GM12878 (cell line): ENCODE data around the gene LETM1. TPM values are rescaled to one million over a fixed set of nuclear protein-coding genes. Genes with fewer than 3 reads are reported as not detected.

ENCODE experiments used
- ATAC-seq: fragments of 200-7000 bp; cut with Tn5 transposase; 3 replicates; pipeline ENCODE4 v1.9.1; 2020; ENCODE audit warnings: mild to moderate bottlenecking, moderate library complexity
- BruUV-seq: library from RNA; stranded (reverse); fragments of 400-500 nt; replicated peaks from 2 replicates; lab custom pipeline; 2021; lab: Mats Ljungman, UMichigan
- CTCF ChIA-PET: fragments of 300-600 bp; sonication (Branson Sonifier 250); formaldehyde crosslinking; extraction: SDS; loops from one replicate; lab custom pipeline; 2021; ENCODE audit warnings: inconsistent platforms; lab: Yijun Ruan, JAX
- POLR2A ChIA-PET: fragments of 350-600 bp; formaldehyde crosslinking; extraction: SDS; loops from one replicate; lab custom pipeline; 2021; ENCODE audit warnings: inconsistent platforms; lab: Charles Lee
- RAD21 ChIA-PET: fragments of 300-600 bp; sonication (Branson Sonifier 250); formaldehyde crosslinking; loops from one replicate; lab custom pipeline; 2023; ENCODE audit warnings: antibody characterized with exemption; ENCODE audit not compliant: unreplicated experiment; lab: Charles Lee
- SMC1A ChIA-PET: fragments of 300-600 bp; sonication (Branson Sonifier 250); formaldehyde crosslinking; loops from one replicate; lab custom pipeline; 2023; ENCODE audit not compliant: unreplicated experiment, uncharacterized antibody; lab: Charles Lee
- DNase-seq: peaks from one replicate; pipeline ENCODE4 v3.0.0-alpha.2; 2011; ENCODE audit warnings: low read depth, low spot score
- FAIRE-seq: peaks from 3 replicates; lab custom pipeline; 2011; peaks lifted over from hg19 to GRCh38; lab: Jason Lieb, UNC
- H2AFZ ChIP-seq: 2 replicates; pipeline ENCODE4 v1.6.0; 2011; ENCODE audit warnings: low read depth, low read length, control low read depth; ENCODE audit not compliant: control insufficient read depth
- H3K27ac ChIP-seq: 2 replicates; pipeline ENCODE4 v1.5.1; 2011; ENCODE audit warnings: control low read depth; ENCODE audit not compliant: control insufficient read depth, insufficient read depth
- H3K27me3 ChIP-seq, 2 experiments: replicated peaks in 1 of 2; 2 replicates each; pipeline versions ENCODE4 v1.6.0 to v1.6.1; 2011; ENCODE audit warnings: low read length in 1 of 2; ENCODE audit not compliant: control insufficient read depth in 2 of 2, insufficient read depth in 2 of 2
- H3K36me3 ChIP-seq, 2 experiments: 2 replicates each; pipeline ENCODE4 v1.5.1; 2011; ENCODE audit warnings: low read length in 1 of 2; ENCODE audit not compliant: control insufficient read depth in 2 of 2, insufficient read depth in 2 of 2
- H3K4me1 ChIP-seq: 2 replicates; pipeline ENCODE4 v1.6.1; 2011; ENCODE audit warnings: mild to moderate bottlenecking, low read length, moderate library complexity, mixed read lengths; ENCODE audit not compliant: control insufficient read depth, insufficient read depth
- H3K4me2 ChIP-seq: 2 replicates; pipeline ENCODE4 v1.6.0; 2011; ENCODE audit warnings: control low read depth; ENCODE audit not compliant: control insufficient read depth, insufficient read depth
- H3K4me3 ChIP-seq: fragments of 200-600 bp; sonication (generic); 2 replicates; pipeline ENCODE4 v1.5.1; 2016
- H3K79me2 ChIP-seq: 2 replicates; pipeline ENCODE4 v1.6.0; 2011; ENCODE audit warnings: low read length; ENCODE audit not compliant: control insufficient read depth, insufficient read depth
- H3K9ac ChIP-seq: 2 replicates; pipeline ENCODE4 v1.8.0; 2011; ENCODE audit warnings: low read length, control low read depth, mixed read lengths; ENCODE audit not compliant: control insufficient read depth, insufficient read depth
- H3K9me3 ChIP-seq: replicated peaks from 3 replicates; pipeline ENCODE4 v1.5.1; 2011; ENCODE audit warnings: mild to moderate bottlenecking, low read length; ENCODE audit not compliant: control insufficient read depth, insufficient read depth
- H4K20me1 ChIP-seq: 2 replicates; pipeline ENCODE4 v1.6.0; 2011; ENCODE audit not compliant: control insufficient read depth, insufficient read depth
- EGR1 ChIP-seq, 2 experiments: IDR thresholded peaks; 1 replicate in 1 of 2; 2 replicates in 1 of 2; pipeline ENCODE4 v1.6.1; 2011 to 2012; ENCODE audit warnings: low read depth in 2 of 2, low read length in 2 of 2, borderline replicate concordance in 1 of 2, mild to moderate bottlenecking in 1 of 2, moderate library complexity in 1 of 2
- GATAD2B ChIP-seq: fragments of 450-650 bp; conservative IDR thresholded peaks from 2 replicates; pipeline ENCODE4 v1.6.1; 2017; ENCODE audit warnings: low read depth, mild to moderate bottlenecking, moderate library complexity
- IKZF2 ChIP-seq, 2 experiments: fragments of 450-650 bp; IDR thresholded peaks; 2 replicates each; pipeline ENCODE4 v1.6.1; 2017; ENCODE audit warnings: mild to moderate bottlenecking in 2 of 2, moderate library complexity in 2 of 2
- NR2F1 ChIP-seq: fragments of 450-650 bp; conservative IDR thresholded peaks from 2 replicates; pipeline ENCODE4 v1.6.1; 2017; ENCODE audit warnings: mild to moderate bottlenecking
- PBX3 ChIP-seq: IDR thresholded peaks from 2 replicates; pipeline ENCODE4 v1.6.1; 2011; ENCODE audit warnings: mild to moderate bottlenecking, low read depth, low read length, moderate library complexity; ENCODE audit not compliant: insufficient replicate concordance
- PRDM15 ChIP-seq: fragments of 450-650 bp; formaldehyde crosslinking; IDR thresholded peaks from 2 replicates; pipeline ENCODE4 v1.4.0; 2020; ENCODE audit warnings: mild to moderate bottlenecking, moderate library complexity
- SKIL ChIP-seq: fragments of 450-650 bp; IDR thresholded peaks from 2 replicates; pipeline ENCODE4 v1.6.1; 2017; ENCODE audit warnings: mild to moderate bottlenecking, low read depth, inconsistent platforms; ENCODE audit not compliant: poor library complexity, severe bottlenecking
- ZNF217 ChIP-seq: fragments of 450-650 bp; IDR thresholded peaks from 2 replicates; pipeline ENCODE4 v1.6.1; 2017; ENCODE audit warnings: antibody characterized with exemption, mild to moderate bottlenecking
- WGBS: methylation state at CpG from one replicate; pipeline ENCODE4 v1.1.6; 2016; ENCODE audit warnings: low lambda C conversion rate; ENCODE audit not compliant: insufficient replicate concordance, insufficient coverage; ENCODE audit errors: missing lambda C conversion rate; 5-methylcytosine and 5-hydroxymethylcytosine counted together
- in situ Hi-C: fragments of 300-500 bp; cut with MboI; formaldehyde crosslinking; loops from 9 replicates; pipeline ENCODE4 v1.14.3; 2018; ENCODE audit warnings: mixed read lengths
- intact Hi-C: fragments of 100-400 bp; cut with micrococcal nuclease; formaldehyde crosslinking; loops from one replicate; pipeline ENCODE4 v1.14.2; 2022; ENCODE audit not compliant: unreplicated experiment
- polyA plus RNA-seq, 11 experiments: library from polyadenylated mRNA; depleted of rRNA in 4 of 11; unstranded in 6 of 11; stranded (reverse) in 5 of 11; fragments of >200 nt; fragmentation: Nextera tagmentation in 4 of 11; fragmentation: Illumina TruSeq in 1 of 11; extraction: Ambion mirVana in 4 of 11; extraction: Trizol in 1 of 11; gene quantifications; 1 replicate in 1 of 11; 2 replicates in 10 of 11; pipeline versions ENCODE4 v1.2.1 to v1.2.3, GENCODE V29; 2011 to 2016; ENCODE audit warnings: inconsistent platforms in 2 of 11, missing spikeins in 2 of 11, low read depth in 1 of 11
- total RNA-seq, 4 experiments: library from RNA; depleted of rRNA in 3 of 4; stranded (reverse); fragments of >200 nt in 3 of 4; fragmentation: Illumina TruSeq in 1 of 4; extraction: Trizol in 1 of 4; gene quantifications; 2 replicates each; pipeline versions ENCODE4 v1.2.1 to v1.2.3, GENCODE V29; 2013 to 2021

LETM1 gene
- total and polyA plus RNA-seq, 10 of the 15 experiments (the other 5 are each of a cell fraction or from before 2014, with no cell fraction given), result 2.6 to 65.2 (median 30.2) TPM

- SMC1A ChIA-PET, result no interaction called here
- no peak overlapping the region for H3K4me2 ChIP-seq
- no peak overlapping the region for H3K27ac ChIP-seq
- no peak overlapping the region for H3K9ac ChIP-seq
- RAD21 ChIA-PET, result no interaction called here
- no peak for DNase-seq
- no peak for FAIRE-seq
- BruUV-seq, result no TSS peak
- no peaks in the 10 kb centered on the region for H3K27me3 ChIP-seq
- H4K20me1 ChIP-seq, result no peaks in the 10 kb centered on the region
- TF ChIP-seq NR2F1 (no peak), EGR1 (IDR thresholded peaks at IDR 0.05; ENCODE audit: borderline replicate concordance in 1 of 2, low read depth in 2 of 2, low read length in 2 of 2) (no peak), IKZF2 (IDR thresholded peaks at IDR 0.05) (no peak), GATAD2B (no peak), PBX3 (no peak), ZNF217 (no peak), PRDM15 (CRISPR knock-in tag) (no peak), SKIL (no peak)
- in situ Hi-C loops, result no loop called here
- no peaks in the 10 kb centered on the region for H3K9me3 ChIP-seq
- CTCF ChIA-PET, result interaction anchor here (1.7 to 3.9 kb wide), 2 partner anchors 92 to 114 kb away, joined by 7 to 35 read pairs; no protein-coding TSS in a partner anchor
- intact Hi-C loops, result no loop called here
- no peaks in the 10 kb centered on the region for H3K79me2 ChIP-seq
- no peak overlapping the region for H2AFZ ChIP-seq
- H3K4me1 ChIP-seq, result no peaks in the 10 kb centered on the region; the same call in 1 of the 2 replicates
- H3K36me3 ChIP-seq, result no peaks in the 10 kb centered on the region
- WGBS, result 43% methylated on average over 16 of the region's 16 CpGs
- H3K4me3 ChIP-seq, result no peak overlapping the region
- ATAC-seq, result no peak
- POLR2A ChIA-PET, result no interaction called here
Measured at GRCh38 chr4:1807332-1807777, 48.6 kb downstream of the LETM1 start.
